A549 treated with Hydrocortisone at 1 μM for 4 hours (cell line): Measurements from ENCODE around the gene CARM1. TPM values are rescaled to one million over a fixed set of nuclear protein-coding genes. Genes with fewer than 3 reads are reported as not detected.

Source experiments
- total RNA-seq: library from RNA; stranded (reverse); fragments of 200-300 nt; extraction: Qiagen RNA extraction; gene quantifications from 5 replicates; pipeline ENCODE4 v1.2.3, GENCODE V29; 2022

CARM1 gene
- total RNA-seq: 41.2 to 47.8 TPM (median 46.2 TPM) in 5 replicates

GRCh38 chr19:10870955-10871603 lies at the start of gene CARM1:
TSS of gene CARM1 (plus strand) at chr19:10871553. CDS start at chr19:10871703, 150 bp downstream.

GRCh38 chr19:10835754-10836478 lies 35.4 kb upstream of the CARM1 start, which contains the start of gene TMED1:
TSS of gene TMED1 (minus strand) at chr19:10836212. CDS start at chr19:10836191, 21 bp downstream.

GRCh38 chr19:10848230-10848856 lies 23.0 kb upstream of the CARM1 start, which contains the start of gene C19orf38:
TSS of gene C19orf38 (plus strand) at chr19:10848415. CDS start at chr19:10848509, 94 bp downstream.

GRCh38 chr19:10928563-10929401 lies 57.4 kb downstream of the CARM1 start, which contains the start of the genes TIMM29 and YIPF2:
TSS of gene TIMM29 (plus strand) at chr19:10928811. CDS start at chr19:10928823, 12 bp downstream.
TSS of gene YIPF2 (minus strand) at chr19:10928639. CDS start at chr19:10928410, 229 bp downstream.

GRCh38 chr19:10960314-10961072 lies 89.1 kb downstream of the CARM1 start, which contains the start of gene SMARCA4:
TSS of gene SMARCA4 (plus strand) at chr19:10961030. CDS start at chr19:10984152, 23,122 bp downstream.

Other genes starting within 250 kb of the CARM1 start
- 6.6 to 9.1 TPM (median 8.0 TPM) in 5 replicates for gene SLC44A2, start 246.0 kb upstream of the CARM1 start, total RNA-seq
- 152 to 179 TPM (median 162 TPM) in 5 replicates for gene ILF3, start 217.2 kb upstream of the CARM1 start, total RNA-seq
- 26.7 to 32.6 TPM (median 32.3 TPM) in 5 replicates for gene QTRT1, start 170.1 kb upstream of the CARM1 start, total RNA-seq
- gene DNM2, start 153.5 kb upstream of the CARM1 start, total RNA-seq: 48.7 to 54.7 TPM (median 54.7 TPM) in 5 replicates
- gene TMED1, start 35.3 kb upstream of the CARM1 start, total RNA-seq: 23.8 to 32.0 TPM (median 29.8 TPM) in 5 replicates
- gene C19orf38, start 23.1 kb upstream of the CARM1 start, total RNA-seq: 0.10 to 0.18 TPM (median 0.14 TPM) in 5 replicates
- 17.6 to 22.1 TPM (median 18.7 TPM) in 5 replicates for gene YIPF2, start 57.1 kb downstream of the CARM1 start, total RNA-seq
- gene TIMM29, start 57.3 kb downstream of the CARM1 start, total RNA-seq: 12.6 to 20.3 TPM (median 17.7 TPM) in 5 replicates
- gene SMARCA4, start 89.5 kb downstream of the CARM1 start, total RNA-seq: 8.4 to 10.2 TPM (median 9.3 TPM) in 5 replicates
- gene LDLR, start 217.9 kb downstream of the CARM1 start, total RNA-seq: 20.6 to 28.5 TPM (median 27.5 TPM) in 5 replicates